ENCODE data around the gene CLK1. TPM values are rescaled to one million over a fixed set of nuclear protein-coding genes. Genes with fewer than 3 reads are reported as not detected.

CLK1 gene
- total RNA-seq: 76.1 and 107 TPM in 2 replicates

GRCh38 chr2:200864176-200865034, at the start of gene CLK1:
Gene CLK1 (minus strand): TSS chr2:200864658. CDS start chr2:200861862, 2,796 bp downstream.

DNA sequence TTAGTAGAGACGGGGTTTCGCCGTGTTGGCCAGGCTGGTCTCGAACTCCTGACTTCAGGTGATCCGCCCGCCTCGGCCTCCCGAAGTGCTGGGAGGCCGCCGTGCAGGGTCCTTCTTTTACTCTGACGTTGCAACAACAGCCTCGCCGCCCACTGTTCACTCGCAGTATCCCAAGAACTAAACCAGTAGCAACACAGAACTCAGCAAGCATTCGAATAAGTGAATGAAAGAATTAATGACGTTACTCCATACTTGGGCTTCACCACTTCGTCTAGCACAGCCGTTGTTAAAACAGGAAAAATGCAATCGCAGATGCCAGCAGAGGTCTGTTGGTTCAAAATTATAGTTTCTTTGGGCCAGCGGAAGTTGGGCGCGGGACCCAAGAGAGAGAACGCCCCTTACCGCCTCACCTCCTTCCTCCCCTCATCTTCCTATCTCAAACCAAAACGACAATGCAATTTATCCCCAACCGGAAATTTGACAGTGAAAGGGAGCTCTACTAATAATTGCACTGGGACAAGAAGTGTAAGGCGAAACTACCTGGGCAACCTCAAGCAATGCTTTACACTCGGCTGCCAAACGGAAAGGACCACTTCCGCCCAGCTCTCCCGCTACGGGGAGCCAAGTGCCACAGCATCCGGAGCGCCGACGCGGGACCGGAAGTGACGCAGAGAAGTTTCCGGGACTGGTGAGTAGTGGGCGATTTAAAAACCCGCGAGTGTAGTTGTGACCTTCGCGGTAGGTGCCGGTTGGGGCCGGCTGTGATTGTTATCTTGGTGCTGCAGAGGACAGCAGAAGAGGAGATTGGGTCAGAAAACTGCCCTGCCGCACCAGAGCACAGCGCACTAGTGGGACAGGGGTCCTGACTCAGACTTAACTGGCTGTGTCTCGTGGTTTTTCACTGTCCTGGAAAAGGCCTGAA, 24.5 kb upstream of the CLK1 start, which contains the start of the genes NIF3L1 and PPIL3:
TSS of gene NIF3L1 (plus strand) at position 668 of the 922 bp plus-strand sequence. CDS start 2,573 bp downstream, outside the sequence.
TSS of gene PPIL3 (minus strand) at position 374 of the 922 bp plus-strand sequence. CDS start 1,462 bp downstream, outside the sequence.

DNA sequence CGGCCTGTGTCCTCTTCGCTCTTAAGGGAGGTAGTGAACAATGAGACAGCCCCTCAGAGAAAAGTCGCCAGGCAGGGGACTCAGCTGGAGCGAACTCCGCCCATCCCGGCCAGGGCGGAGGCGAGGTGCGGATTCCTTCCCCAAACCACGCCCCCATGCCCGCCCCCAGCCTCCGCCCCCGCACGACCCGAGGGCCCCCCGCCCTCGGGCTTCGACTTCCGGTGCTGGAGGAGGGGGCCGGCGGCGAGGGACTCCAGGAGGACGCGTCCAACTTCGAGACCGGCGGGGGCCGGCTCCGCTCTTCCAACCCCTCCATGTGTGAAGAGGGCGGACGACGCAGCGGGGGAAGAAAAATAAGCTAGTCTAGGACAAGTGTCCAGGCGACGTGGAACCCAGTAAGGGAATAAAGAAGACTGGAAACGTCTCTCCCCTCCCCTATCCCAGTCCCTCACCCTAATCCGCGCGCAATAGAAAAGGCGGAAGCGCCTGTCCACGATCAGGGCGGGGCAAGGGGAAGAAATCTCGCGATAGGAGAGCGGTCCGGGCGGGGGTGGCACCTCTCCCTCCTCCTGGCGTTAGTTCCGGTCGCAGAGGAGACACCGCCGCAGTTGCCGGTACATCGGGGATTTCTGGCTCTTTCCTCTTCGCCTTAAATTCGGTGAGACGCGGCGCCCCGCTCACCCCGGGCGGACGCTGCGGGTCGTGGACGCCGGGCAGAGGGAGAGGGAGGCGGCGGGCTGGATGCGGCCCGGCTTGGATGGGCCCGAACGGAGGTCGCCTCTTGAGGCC, 52.9 kb downstream of the CLK1 start, which contains the start of gene BZW1:
TSS of gene BZW1 (plus strand) at position 578 of the 789 bp plus-strand sequence. CDS start 1,308 bp downstream, outside the sequence.

Other genes starting within 250 kb of the CLK1 start
- 271 and 505 TPM in 2 replicates for gene BZW1, start 52.7 kb downstream of the CLK1 start, total RNA-seq
- 66.5 and 67.0 TPM in 2 replicates for gene PPIL3, start 24.4 kb upstream of the CLK1 start, total RNA-seq
- 21.1 and 21.9 TPM in 2 replicates for gene NIF3L1, start 24.7 kb upstream of the CLK1 start, total RNA-seq
- gene ORC2, start 99.0 kb upstream of the CLK1 start, total RNA-seq: 9.2 and 11.0 TPM in 2 replicates
- 6.8 and 7.4 TPM in 2 replicates for gene HYCC2, start 207.0 kb upstream of the CLK1 start, total RNA-seq
- gene NDUFB3, start 207.3 kb upstream of the CLK1 start, total RNA-seq: 121 and 146 TPM in 2 replicates

Measured in bronchial smooth muscle cell (primary cell).